ENCODE data around the gene PPP4R2.

Gene PPP4R2

GRCh38 chr3:73069187-73069586, 72.6 kb downstream of the PPP4R2 start:
- H3K27ac ChIP-seq = no peak overlapping the region
- no peak for TF ChIP-seq ZFX (IDR thresholded peaks at IDR 0.05; ENCODE audit: borderline replicate concordance)
- TF ChIP-seq, protein P1, sequence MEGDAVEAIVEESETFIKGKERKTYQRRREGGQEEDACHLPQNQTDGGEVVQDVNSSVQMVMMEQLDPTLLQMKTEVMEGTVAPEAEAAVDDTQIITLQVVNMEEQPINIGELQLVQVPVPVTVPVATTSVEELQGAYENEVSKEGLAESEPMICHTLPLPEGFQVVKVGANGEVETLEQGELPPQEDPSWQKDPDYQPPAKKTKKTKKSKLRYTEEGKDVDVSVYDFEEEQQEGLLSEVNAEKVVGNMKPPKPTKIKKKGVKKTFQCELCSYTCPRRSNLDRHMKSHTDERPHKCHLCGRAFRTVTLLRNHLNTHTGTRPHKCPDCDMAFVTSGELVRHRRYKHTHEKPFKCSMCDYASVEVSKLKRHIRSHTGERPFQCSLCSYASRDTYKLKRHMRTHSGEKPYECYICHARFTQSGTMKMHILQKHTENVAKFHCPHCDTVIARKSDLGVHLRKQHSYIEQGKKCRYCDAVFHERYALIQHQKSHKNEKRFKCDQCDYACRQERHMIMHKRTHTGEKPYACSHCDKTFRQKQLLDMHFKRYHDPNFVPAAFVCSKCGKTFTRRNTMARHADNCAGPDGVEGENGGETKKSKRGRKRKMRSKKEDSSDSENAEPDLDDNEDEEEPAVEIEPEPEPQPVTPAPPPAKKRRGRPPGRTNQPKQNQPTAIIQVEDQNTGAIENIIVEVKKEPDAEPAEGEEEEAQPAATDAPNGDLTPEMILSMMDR (IDR thresholded peaks at IDR 0.05) = no peak

- TF ChIP-seq, protein P1 (IDR thresholded peaks at IDR 0.05) = no peak
- H3K27ac ChIP-seq = no peak overlapping the region
Measured at GRCh38 chr3:73069775-73070444, 73.3 kb downstream of the PPP4R2 start.

GRCh38 chr3:73070675-73071575, 74.3 kb downstream of the PPP4R2 start:
- H3K27ac ChIP-seq = no peak overlapping the region
- TF ChIP-seq, protein P1 (IDR thresholded peaks at IDR 0.05) = no peak
- no peak for TF ChIP-seq ZFX (IDR thresholded peaks at IDR 0.05; ENCODE audit: borderline replicate concordance)

GRCh38 chr3:73071952-73072351, 75.3 kb downstream of the PPP4R2 start:
- no peak overlapping the region for H3K27ac ChIP-seq

GRCh38 chr3:73072634-73073033, 76.0 kb downstream of the PPP4R2 start:
- TF ChIP-seq, protein P1 (IDR thresholded peaks at IDR 0.05) = no peak
- no peak for TF ChIP-seq ZFX (IDR thresholded peaks at IDR 0.05; ENCODE audit: borderline replicate concordance)
- H3K27ac ChIP-seq = no peak overlapping the region

More at GRCh38 chr3:73071952-73072351, 75.3 kb downstream of the PPP4R2 start:
- no peak for TF ChIP-seq ZFX (IDR thresholded peaks at IDR 0.05; ENCODE audit: borderline replicate concordance)
- TF ChIP-seq, protein P1 (IDR thresholded peaks at IDR 0.05) = no peak

GRCh38 chr3:73073091-73073707, 76.6 kb downstream of the PPP4R2 start:
- no peak for TF ChIP-seq ZFX (IDR thresholded peaks at IDR 0.05; ENCODE audit: borderline replicate concordance)
- TF ChIP-seq, protein P1 (IDR thresholded peaks at IDR 0.05) = no peak
- no peak overlapping the region for H3K27ac ChIP-seq

Data from 22Rv1 (cell line).